ENCODE measurements around the gene THOP1. TPM values are rescaled to one million over a fixed set of nuclear protein-coding genes. Genes with fewer than 3 reads are reported as not detected.

The THOP1 gene
- total RNA-seq, 1 donor from 2014 or later: 56.8 TPM

- peaks cover 8% of the 10 kb centered on the region for H3K36me3 Mint-ChIP-seq (ENCODE audit: low read depth, unreplicated experiment)
- DNase-seq (ENCODE audit: low spot score): no peak
Observed at GRCh38 chr19:2810141-2811091, 25.1 kb downstream of the THOP1 start.

GRCh38 chr19:2811221-2811722 is 26.0 kb downstream of the THOP1 start:
- DNase-seq (ENCODE audit: low spot score): no peak
- Mint-ChIP-seq H3K27ac (ENCODE audit: unreplicated experiment) (no peak overlapping the region), H3K4me1 (ENCODE audit: unreplicated experiment) (no peaks in the 10 kb centered on the region), H3K36me3 (ENCODE audit: low read depth, unreplicated experiment) (peaks cover 8% of the 10 kb centered on the region), H3K4me3 (ENCODE audit: unreplicated experiment) (no peak overlapping the region), H3K27me3 (ENCODE audit: unreplicated experiment) (no peaks in the 10 kb centered on the region), H3K9me3 (ENCODE audit: unreplicated experiment) (no peaks in the 10 kb centered on the region)
- no peak for TF ChIP-seq CTCF (IDR thresholded peaks at IDR 0.05; ENCODE audit: unreplicated experiment)

More at GRCh38 chr19:2810141-2811091, 25.1 kb downstream of the THOP1 start:
- TF ChIP-seq CTCF (IDR thresholded peaks at IDR 0.05; ENCODE audit: unreplicated experiment): no peak
- Mint-ChIP-seq H3K27me3 (ENCODE audit: unreplicated experiment) (peaks cover 2% of the 10 kb centered on the region), H3K4me3 (ENCODE audit: unreplicated experiment) (no peak overlapping the region), H3K4me1 (ENCODE audit: unreplicated experiment) (no peaks in the 10 kb centered on the region), H3K27ac (ENCODE audit: unreplicated experiment) (no peak overlapping the region), H3K9me3 (ENCODE audit: unreplicated experiment) (no peaks in the 10 kb centered on the region)

- no peak overlapping the region for H3K4me3 Mint-ChIP-seq (ENCODE audit: unreplicated experiment)
- DNase-seq (ENCODE audit: low spot score): no peak
- H3K27ac Mint-ChIP-seq (ENCODE audit: unreplicated experiment): no peak overlapping the region
- H3K36me3 Mint-ChIP-seq (ENCODE audit: low read depth, unreplicated experiment): peaks cover 8% of the 10 kb centered on the region
- H3K4me1 Mint-ChIP-seq (ENCODE audit: unreplicated experiment): no peaks in the 10 kb centered on the region
- H3K27me3 Mint-ChIP-seq (ENCODE audit: unreplicated experiment): no peaks in the 10 kb centered on the region
- no peaks in the 10 kb centered on the region for H3K9me3 Mint-ChIP-seq (ENCODE audit: unreplicated experiment)
- TF ChIP-seq CTCF (IDR thresholded peaks at IDR 0.05; ENCODE audit: unreplicated experiment): no peak
Observed at GRCh38 chr19:2811735-2812413, 26.6 kb downstream of the THOP1 start.

- H3K9me3 Mint-ChIP-seq (ENCODE audit: unreplicated experiment): no peaks in the 10 kb centered on the region
- H3K36me3 Mint-ChIP-seq (ENCODE audit: low read depth, unreplicated experiment): peaks cover 8% of the 10 kb centered on the region
- H3K27ac Mint-ChIP-seq (ENCODE audit: unreplicated experiment): no peak overlapping the region
- H3K4me1 Mint-ChIP-seq (ENCODE audit: unreplicated experiment): no peaks in the 10 kb centered on the region
- H3K27me3 Mint-ChIP-seq (ENCODE audit: unreplicated experiment): peaks cover 2% of the 10 kb centered on the region
- no peak for TF ChIP-seq CTCF (IDR thresholded peaks at IDR 0.05; ENCODE audit: unreplicated experiment)
- no peak for DNase-seq (ENCODE audit: low spot score)
- no peak overlapping the region for H3K4me3 Mint-ChIP-seq (ENCODE audit: unreplicated experiment)
Observed at GRCh38 chr19:2812414-2813234, 27.3 kb downstream of the THOP1 start.

All from endothelial cell (in vitro differentiated cells).